GM12872 (cell line): ENCODE results near the gene RRP15.

Source experiments
- CTCF ChIP-seq: IDR thresholded peaks from 3 replicates; pipeline ENCODE4 v1.5.1; 2011; ENCODE audit warnings: low read depth, mild to moderate bottlenecking, low read length, moderate library complexity; ENCODE audit not compliant: insufficient read depth

The RRP15 gene

GRCh38 chr1:218352075-218352438 lies 67.0 kb downstream of the RRP15 start:
- TF ChIP-seq CTCF: no peak

GRCh38 chr1:218353656-218354055 lies 68.6 kb downstream of the RRP15 start:
- TF ChIP-seq CTCF: no peak

GRCh38 chr1:218355278-218355677 lies 70.2 kb downstream of the RRP15 start:
- TF ChIP-seq CTCF: no peak

GRCh38 chr1:218357211-218357892 lies 72.3 kb downstream of the RRP15 start:
- no peak for TF ChIP-seq CTCF

- no peak for TF ChIP-seq CTCF
Observed at GRCh38 chr1:218357893-218358232, 72.8 kb downstream of the RRP15 start.

GRCh38 chr1:218361298-218362065 lies 76.4 kb downstream of the RRP15 start:
- peak; percentile 26; the same call in 1 of the 3 replicates for TF ChIP-seq CTCF

- TF ChIP-seq CTCF: no peak
Observed at GRCh38 chr1:218362418-218363076, 77.5 kb downstream of the RRP15 start.
